Effector CD4-positive, alpha-beta T cell (primary cell): ENCODE results near the gene TIMM29.

Experiments
- DNase-seq: peaks from one replicate; pipeline ENCODE4 v3.0.0-alpha.2; 2020
- total RNA-seq: gene quantifications from one replicate; lab custom pipeline; 2026; lab: John Stamatoyannopoulos, UW

The TIMM29 gene
- total RNA-seq = 33.4 reads per million, percentile 59 among the genes with 10 or more reads in this experiment

DNA sequence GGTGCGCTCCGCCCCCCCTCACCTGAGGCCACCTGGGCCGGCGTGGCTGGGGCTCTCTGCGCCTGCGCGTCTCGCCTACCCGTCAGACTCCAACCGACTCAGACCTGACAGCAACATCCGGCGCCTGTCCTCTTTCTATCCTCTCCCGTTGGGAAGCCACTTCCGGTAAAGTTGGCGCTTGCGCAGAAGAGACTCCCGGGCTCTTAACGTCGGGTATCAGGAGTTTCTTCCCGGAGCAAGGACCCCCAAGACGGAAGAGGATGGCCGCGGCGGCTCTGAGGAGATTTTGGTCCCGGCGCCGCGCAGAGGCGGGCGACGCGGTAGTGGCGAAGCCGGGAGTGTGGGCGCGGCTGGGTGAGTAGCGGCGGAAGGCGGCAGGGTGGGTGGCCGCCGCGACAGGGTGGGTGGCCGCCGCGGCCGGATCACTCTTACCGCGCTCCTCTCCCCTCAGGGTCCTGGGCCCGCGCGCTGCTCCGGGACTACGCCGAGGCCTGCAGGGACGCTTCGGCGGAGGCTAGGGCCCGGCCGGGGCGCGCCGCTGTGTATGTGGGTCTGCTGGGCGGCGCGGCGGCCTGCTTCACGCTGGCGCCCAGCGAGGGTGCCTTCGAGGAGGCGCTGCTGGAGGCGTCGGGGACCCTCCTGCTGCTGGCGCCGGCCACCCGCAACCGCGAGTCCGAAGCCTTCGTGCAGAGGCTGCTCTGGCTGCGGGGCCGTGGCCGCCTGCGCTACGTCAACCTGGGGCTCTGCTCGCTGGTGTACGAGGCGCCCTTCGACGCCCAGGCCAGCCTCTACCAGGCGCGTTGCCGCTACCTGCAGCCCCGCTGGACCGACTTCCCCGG lies at the start of gene TIMM29, which contains the start of gene YIPF2:
Gene TIMM29 (plus strand): TSS at position 249 of the 839 bp plus-strand sequence. CDS start 12 bp downstream, at position 261.
Gene YIPF2 (minus strand): TSS at position 77 of the 839 bp plus-strand sequence. CDS start 229 bp downstream, outside the sequence.
- peak; percentile 90 for DNase-seq

DNA sequence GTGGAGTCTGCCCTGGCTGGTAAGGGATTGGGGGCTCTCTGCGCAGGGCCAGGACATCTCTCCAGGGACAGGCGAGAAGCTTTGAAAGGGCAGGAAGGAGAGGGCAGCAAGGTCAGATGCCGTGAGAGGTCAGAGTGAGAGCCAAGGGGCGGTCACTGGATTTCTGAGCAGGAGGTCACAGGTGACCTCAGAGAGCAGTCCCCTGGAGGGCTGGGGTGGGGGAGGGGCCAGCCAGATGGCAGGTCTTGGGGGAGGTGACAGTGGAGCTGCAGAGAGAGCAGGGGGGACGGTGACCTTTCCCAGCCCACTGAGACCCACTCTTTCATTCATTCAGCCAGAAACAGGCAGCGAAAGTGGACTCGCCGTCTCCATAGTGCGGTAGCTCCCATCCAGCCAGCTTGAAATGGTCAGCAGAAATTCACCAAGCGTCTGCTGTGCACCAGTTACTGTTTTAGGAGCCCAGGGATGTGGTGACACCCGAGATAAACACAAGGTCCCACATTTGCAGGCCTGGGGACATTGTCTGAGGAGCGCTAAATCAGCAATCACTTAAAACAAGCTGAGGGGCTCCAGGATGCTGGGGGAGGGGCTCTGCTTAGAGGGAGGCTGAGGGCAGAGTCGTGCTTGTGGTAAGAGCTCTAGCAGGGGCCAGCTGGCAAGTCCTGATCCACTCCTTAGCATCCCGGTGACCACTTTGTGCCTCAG lies 47.1 kb upstream of the TIMM29 start:
- no peak for DNase-seq

DNA sequence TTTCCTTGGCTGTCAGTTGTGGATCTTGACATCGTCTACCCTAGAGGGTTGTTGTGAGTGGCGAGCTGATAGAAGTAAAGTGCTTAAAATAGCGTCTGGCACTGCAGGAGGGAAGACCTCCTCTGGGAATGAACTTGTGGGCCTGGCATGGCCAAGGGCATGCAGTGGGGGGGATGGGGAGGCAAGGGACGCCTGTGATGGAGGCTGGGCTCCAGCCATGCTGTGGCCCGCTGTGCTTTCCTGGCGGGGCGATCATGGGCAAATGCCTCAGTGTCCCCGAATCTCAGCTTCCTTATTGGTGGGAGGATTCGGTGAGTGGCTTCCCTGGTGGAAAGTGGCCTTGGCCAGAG lies 46.5 kb upstream of the TIMM29 start:
- no peak for DNase-seq

DNA sequence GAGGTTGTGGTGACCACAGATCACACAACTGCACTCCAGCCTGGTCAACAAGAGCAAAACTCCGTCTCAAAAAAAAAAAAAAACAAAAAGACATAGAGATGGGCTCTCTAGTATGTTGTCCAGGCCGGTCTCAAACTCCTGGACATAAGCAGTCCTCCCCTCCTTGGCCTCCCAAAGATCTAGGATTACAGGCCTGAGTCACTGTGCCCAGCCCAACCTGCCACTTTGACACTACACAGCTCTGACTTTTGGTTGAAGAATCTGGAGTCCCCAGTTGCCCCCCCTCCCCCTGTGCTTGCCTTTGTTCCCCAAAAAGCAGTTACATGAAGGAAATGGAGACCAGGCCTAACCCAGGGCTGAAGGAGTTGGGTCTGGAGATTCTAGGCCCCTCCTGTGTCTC lies 44.3 kb upstream of the TIMM29 start:
- no peak for DNase-seq

DNA sequence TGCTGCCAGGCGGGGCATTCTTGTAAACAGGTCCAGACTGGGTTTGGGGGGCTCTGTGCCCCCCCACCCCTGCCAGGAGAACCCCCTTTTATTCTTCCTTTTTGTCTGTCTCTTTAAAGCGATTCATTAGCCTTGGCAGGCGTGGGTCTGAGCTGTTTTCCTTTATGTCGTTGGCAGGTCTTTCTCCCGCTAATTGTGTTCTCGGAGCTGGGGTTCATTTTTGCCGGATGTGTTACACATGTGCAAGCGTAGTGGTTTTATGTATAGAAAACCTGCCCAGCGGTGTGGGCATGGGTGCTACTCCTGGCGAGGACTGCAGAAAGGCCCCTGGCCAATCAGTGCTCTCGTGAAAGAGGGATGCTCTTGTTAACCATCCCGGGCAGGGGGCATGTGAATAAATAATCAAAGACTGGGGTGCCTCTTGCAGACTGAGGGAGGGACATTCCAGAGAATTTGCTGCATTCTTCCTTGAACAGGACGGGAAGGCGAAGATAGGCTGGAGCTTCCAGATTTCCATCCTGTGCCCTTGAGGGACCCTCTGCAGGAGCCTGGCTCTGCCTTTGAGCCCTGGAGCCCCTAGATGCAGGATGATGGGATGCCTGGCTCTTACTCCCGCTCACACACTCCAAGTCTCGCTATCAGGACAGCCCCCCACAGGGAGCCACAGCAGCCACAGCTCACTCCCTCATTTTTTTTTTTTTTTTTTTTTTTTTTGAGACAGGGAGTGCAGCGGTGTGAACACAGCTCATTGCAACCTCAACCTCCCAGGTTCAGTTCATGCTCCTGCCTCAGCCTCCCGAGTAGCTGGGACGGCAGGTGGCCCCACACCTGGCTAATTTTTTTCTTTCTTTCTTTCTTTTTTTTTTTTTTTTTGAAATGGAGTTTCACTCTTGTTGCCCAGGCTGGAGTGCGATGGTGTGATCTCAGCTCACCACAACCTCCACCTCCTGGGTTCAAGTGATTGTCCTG lies 43.1 kb upstream of the TIMM29 start:
- DNase-seq = no peak

DNA sequence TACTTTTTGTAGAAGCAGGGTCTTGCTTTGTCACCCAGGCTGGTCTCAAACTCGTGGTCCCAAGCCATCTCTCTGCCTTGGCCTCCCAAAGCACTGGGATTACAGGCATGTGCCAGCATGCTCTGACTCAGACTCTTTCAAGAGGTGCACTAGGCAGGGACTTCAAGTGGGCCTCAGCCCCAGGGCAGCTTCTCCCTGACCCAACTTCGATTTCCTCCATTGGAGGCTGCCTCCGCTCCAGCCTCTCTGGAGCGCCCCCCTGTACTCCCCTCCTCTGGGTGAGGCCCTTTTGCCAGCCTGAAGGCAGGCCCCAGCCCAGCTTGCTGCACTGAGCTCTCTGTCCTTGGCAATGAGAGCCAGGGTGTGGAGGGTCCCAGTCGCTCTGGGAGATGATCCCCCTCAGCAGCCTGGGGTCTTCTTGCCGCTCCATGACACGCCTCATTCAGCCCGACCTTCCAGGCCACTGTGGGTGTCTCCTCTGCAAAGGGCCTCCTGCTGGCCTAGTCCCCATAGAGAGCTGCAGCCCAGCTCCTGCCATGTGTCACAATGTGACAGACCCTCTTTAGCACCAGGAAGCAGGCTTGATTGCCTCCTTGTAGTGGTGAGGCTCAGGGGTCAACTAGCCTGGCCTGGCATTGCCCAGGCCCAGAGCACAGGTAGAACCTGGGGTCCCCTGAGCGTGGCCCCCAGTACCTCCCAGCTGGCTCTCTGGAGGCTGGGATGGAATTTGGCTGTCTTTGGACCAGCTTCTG lies 40.8 kb upstream of the TIMM29 start:
- no peak for DNase-seq

DNA sequence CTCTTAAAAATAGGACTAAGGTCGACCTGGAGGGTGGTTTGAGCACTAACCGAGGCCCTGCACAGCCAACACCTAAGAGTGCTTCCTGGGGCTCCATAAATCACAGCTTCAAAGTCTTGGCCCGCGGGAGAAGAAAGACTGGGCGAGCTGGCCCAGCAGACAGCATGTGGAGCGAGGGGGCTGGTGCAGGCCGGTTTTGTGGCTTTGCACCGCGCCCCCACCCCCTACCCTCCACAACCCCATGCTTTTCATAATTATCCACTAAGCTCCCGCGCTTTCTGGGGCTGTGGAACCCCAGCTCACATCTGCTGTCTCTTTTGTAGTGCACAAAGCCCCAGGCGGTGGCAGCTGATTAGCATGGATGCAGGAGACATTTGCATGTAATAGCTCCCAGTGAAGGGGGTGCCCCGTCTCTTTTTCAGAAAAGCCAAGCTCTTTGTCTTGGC lies 40.2 kb upstream of the TIMM29 start:
- DNase-seq = no peak

DNA sequence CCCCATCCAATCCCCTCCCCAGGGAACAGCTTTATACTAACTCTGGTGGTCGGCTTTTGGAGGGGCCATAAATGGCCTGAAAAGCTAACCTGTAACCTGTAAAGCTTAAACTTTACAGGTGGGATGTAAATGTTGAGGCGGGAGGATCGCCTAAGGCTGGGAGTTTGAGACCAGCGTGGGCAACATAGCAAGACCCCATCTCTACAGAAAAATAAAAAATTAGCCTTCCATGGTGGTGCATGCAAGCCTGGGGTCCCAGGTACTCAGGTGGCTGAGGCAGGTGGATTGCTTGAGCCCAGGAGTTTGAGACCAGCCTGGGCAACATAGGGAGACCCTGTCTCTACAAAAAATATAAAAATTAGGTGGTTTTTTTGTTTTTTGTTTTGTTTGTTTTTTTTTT lies 38.7 kb upstream of the TIMM29 start:
- no peak for DNase-seq

DNA sequence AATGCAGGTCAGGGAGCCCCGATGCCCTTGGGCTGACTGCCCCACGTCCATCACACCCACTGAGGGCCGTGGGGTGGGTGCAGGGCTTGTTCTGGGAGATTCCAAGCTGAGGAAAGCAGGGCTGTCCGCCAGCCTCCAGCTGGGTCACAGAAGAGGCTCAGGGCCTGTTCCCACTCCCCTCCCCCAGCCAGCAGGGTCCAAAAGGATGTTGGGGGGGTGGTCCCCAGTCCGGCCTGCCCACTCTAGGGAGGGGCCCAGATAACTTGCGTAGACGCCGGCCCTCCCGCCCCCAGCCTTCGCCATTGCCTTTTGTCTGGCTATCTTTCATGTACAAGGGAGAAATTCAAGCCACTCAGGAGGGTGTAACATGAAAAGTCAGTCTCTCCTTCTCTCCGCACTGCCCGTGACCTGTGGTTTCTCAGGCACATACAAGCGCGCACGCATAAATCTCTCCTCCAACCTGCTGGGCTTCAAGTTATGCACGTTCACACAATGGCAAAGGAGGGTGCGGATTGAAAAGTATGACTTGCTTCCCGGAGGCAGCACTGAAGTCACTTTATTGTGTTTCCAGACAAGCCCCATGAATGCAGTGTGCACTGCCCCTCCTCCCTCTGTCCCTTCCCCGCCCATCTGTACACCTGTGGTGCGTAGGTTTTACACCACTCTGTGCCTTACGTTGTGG lies 37.1 kb upstream of the TIMM29 start:
- DNase-seq = no peak

DNA sequence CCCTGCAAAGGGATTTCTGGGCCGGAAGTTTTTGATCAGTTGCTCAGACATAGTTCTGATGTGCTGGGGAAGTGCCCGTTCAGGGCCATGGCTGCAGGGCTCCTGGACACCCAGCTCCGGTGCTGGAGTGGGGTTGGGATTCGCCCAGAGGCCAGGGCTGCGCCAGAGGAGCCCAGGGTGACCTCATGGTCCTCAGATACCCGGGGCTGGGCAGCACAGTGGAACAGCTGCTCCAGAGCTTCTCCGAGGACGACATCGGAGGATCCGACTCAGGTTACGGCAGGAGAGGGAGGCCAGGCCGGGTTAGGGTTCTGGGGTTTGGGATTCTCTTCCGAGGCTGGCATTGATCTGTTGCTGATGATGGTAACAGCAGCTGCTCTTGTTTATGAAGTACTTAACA lies 36.4 kb upstream of the TIMM29 start:
- no peak for DNase-seq

DNA sequence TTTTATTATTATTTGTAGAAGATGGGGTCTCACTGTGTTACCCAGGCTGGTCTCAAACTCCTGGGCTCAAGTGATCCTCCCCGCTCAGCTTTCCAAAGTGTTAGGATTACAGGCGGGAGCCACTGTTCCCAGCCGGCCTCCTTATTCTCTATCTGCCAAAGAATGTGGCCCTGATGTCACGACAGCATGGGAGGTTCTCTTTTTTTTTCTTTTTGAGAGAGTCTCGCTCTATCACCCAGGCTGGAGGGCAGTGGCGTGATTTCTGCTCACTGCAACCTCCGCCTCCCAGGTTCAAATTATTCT lies 33.7 kb upstream of the TIMM29 start:
- DNase-seq = no peak

DNA sequence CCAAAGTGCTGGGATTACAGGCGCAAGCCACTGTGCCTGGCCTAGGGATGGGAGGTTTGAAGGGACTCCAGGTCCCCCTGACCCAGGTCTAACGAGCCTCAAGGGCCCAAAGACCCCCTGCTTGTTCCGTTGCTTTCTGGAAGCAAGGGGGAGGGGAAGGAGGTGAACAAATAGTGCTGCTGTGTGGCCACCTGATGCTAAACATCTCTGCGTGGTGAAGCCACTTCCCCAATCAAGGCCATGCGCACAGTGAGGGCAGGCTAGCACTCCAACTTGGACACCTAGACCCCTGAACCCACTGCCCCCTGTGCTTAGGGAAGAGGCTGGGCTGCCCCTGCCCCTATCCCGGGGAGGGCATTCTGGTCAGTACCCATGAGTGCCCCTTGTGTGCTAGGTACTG lies 33.2 kb upstream of the TIMM29 start:
- DNase-seq = no peak

DNA sequence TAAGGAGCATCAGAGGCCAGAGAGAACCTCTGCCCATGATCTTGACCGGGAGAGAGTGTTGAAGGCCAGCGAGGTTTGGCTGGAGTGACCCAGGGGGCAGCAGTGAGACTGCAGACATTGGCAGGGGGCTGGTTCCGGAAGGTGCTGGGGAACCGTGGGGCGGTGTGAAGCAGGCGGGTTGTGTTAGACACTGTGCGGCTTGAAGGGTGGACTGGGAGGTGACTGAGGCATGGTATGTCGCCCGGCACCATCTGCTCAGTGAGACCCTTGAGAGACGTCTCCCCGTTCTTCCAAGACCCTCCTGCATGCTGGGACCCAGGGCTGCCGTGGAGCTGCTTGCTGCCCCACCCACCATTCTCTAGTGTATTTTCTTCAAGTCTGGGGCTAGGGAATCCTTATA lies 32.7 kb upstream of the TIMM29 start:
- DNase-seq = no peak

DNA sequence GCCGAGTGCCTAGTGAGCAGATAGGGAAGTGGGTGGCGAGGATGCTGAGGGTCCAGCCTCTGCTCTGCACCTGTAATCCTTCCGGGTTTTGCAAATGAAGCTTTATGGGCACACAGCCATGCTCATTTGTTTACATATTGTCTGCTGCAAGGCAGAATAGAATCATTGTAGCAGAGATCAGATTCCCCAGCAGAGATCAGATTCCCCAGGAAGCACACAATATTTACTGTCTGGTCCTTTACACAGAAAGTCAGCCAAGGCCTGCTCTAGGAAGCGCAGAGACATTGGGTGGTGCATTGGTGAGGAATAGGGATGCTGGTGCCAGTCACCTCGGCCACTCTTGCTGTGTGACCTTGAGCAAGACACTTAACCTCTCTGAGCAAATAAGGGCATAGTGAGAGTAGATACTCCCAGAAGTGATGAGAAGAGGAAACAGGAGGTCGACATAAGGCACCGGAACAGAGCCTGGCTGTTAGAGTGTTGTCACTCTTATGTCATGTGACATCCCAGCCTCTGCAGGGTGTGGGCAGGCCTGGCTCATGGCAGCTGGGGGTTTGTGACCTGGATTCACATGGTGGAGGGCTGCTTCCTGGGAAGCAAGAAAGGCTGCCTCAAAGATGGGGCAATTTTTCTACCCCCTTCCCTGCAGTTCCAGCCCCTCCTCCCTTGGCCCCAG lies 31.6 kb upstream of the TIMM29 start:
- DNase-seq = no peak

DNA sequence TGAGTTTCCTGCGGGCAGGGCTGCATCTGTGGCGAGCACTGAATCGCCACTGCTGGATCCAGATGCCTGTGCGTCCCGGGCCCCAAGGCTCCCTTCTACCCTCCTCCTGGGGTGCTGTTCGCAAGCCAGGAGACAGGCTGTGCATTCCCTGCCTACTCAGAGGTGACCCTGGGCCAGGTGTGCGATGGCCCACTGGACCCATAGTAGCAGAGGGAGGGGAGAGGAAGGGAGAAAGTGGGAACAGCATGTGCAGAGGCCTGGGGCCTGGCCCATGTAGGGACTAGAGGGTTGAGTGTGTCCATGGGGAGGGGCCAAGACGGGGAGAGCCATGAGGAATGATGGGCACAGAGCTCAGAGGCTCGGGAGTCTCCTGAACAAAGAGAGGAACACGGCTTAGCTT lies 30.0 kb upstream of the TIMM29 start:
- no peak for DNase-seq

DNA sequence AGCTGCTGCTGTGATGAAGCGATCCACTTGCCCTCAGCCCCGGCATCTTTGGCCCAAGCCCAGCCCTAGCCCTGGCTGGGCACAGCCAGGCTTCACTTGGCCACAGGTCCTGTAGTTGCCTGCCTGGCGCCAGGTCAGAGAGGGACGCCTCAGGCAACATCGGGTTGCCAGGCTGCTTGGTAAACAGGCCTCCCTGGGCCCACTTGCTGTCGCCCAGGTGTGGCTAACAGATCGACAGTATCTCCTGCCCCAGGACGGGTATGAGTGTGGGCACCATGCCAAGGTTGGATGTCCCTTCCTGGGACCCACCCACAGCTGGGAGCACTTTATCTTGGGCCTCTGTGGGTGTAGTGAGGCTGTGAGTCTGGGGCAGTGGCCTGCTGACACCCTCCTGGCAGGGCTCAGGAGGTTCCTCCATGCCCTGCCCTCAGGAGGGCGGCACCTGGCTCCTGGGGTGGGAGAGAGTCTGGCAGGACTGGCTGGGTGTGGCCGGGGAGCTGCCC lies 29.4 kb upstream of the TIMM29 start:
- no peak for DNase-seq

DNA sequence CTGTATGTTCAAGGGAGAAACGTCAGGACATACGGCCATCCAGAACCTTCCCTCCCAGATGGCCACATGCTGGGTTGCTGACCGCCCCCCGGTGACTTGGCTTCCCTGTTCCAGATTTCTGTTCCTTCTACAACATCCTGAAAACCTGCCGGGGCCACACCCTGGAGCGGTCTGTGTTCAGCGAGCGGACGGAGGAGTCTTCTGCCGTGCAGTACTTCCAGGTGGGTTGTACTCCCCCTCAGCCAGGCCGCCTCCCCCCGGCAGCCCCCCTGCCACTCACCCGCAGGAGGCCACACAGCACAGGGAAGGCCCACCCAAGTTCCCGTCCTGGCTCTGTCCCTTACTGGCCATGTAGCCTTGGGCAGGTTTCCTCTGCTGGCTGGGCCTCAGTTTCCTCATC lies 20.7 kb upstream of the TIMM29 start:
- no peak for DNase-seq

DNA sequence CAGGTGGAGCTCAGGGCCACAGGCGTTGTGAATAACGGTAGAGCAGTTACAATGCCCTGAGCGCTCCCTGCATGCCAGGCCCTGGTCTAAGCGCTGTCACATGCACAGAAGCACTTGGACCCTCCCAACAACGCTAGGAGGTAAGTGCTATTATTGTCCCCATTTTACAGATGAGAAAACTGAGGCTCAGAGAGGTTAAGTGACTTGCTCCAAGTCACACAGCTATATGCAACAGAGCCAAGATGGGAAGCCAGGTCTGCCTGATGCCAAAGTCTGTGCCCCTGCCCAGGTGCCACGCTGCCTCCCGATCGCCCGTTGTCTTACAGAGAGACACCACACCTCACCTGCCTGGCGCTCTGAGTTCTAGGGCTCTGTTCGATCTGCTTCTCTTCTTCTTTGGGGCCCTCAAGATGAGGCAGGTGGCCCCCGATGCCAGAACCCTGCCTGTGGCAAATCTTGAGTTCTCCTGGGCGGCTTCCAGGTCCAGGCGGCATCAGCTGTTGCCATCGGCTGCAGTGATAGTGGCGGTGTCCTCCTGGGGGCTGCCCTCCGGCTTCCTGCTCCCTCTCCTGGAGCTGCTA lies 20.1 kb upstream of the TIMM29 start:
- no peak for DNase-seq

DNA sequence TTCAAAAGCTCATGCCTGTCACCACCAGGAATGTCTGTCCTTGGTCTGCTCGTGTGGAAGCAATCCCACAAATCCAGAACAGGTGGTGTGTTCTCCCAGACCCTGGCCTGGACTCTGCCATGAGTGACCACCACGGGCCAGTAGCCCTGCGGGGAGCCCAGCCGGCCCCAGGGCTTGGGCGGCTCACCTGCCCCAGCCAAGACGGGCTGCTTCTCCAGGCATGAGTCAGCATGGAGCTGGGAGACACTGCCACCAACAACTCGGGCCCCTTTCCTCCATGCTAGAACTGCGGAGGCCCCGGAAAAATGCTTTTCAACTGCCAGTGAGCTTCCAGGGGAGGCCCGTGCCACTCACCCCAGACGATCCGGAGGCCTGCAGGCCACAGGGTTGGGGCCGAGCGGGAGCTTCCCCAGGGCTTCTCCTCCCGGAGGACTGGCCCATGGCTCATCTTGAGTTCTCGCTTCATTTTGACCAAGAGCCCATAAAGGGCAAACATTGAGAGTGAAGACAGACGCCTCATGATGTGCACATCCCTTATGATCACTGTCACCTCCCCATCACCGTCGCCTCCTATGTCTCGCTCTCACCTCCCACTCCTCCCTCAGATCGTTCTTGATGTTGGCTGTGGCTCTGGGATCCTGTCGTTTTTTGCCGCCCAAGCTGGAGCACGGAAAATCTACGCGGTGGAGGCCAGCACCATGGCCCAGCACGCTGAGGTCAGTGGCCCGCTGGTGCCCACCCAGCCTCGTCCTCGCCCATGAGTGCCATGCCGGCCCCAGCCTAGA lies 16.8 kb upstream of the TIMM29 start:
- no peak for DNase-seq

DNA sequence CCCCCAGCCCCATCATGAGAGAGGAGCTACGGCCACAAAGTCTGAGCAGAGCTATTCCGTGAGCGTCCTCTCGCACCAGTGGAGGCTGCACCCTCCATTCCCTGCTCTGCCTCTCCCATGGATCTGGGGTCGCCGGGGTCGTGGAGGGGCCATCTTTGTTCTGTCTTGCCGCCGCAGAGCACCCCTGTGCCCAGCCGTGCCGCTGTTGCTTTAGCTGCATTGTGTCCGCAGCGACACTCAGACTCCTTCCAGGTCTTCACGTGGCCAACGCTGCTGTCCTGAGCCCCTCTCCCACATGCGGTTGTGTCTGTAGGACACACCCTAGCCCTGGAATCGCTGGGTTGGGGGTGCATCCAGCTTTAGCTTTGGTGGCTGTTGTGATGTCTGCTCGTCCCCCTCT lies 16.0 kb upstream of the TIMM29 start:
- DNase-seq = no peak
